WTC11 (cell line): ENCODE results near the gene MAML3. TPM values are rescaled to one million over a fixed set of nuclear protein-coding genes. Genes with fewer than 3 reads are reported as not detected.

Experiments used
- ATAC-seq: fragments of 200-7000 bp; cut with Tn5 transposase; 2 replicates; pipeline ENCODE4 v1.10.0; 2021; ENCODE audit warnings: mild to moderate bottlenecking, moderate library complexity
- CTCF ChIA-PET: fragments of 300-600 bp; sonication (Branson Sonifier 250); formaldehyde crosslinking; loops from one replicate; lab custom pipeline; 2021; ENCODE audit warnings: antibody characterized with exemption; lab: Charles Lee
- POLR2A ChIA-PET: fragments of 350-600 bp; sonication (Branson Sonifier 250); formaldehyde crosslinking; loops from one replicate; lab custom pipeline; 2021; ENCODE audit warnings: antibody characterized with exemption; lab: Charles Lee
- DNase-seq: peaks from one replicate; pipeline ENCODE4 v3.0.0; 2021; ENCODE audit warnings: low spot score
- H3K27ac Mint-ChIP-seq: 2 replicates; pipeline ENCODE4 v1.8.0; 2021; ENCODE audit warnings: mixed read lengths
- H3K27me3 Mint-ChIP-seq: 2 replicates; pipeline ENCODE4 v1.8.0; 2021; ENCODE audit warnings: low read depth, mild to moderate bottlenecking, moderate library complexity, mixed read lengths
- H3K36me3 Mint-ChIP-seq: 2 replicates; pipeline ENCODE4 v1.8.0; 2021; ENCODE audit warnings: mixed read lengths
- H3K4me1 Mint-ChIP-seq: 2 replicates; pipeline ENCODE4 v1.8.0; 2022; ENCODE audit warnings: mixed read lengths
- H3K4me3 Mint-ChIP-seq: 2 replicates; pipeline ENCODE4 v1.8.0; 2021; ENCODE audit warnings: mild to moderate bottlenecking, moderate library complexity, mixed read lengths
- H3K9me3 Mint-ChIP-seq: 2 replicates; pipeline ENCODE4 v1.8.0; 2021; ENCODE audit warnings: mixed read lengths
- ATF1 ChIP-seq: sonication (generic); formaldehyde crosslinking; IDR thresholded peaks from 2 replicates; pipeline ENCODE4 v1.8.1; 2023; ENCODE audit warnings: mild to moderate bottlenecking, moderate library complexity, missing genetic modification reagents
- ATF3 ChIP-seq: sonication (generic); formaldehyde crosslinking; conservative IDR thresholded peaks from 2 replicates; pipeline ENCODE4 v1.8.1; 2022; ENCODE audit warnings: mild to moderate bottlenecking, missing genetic modification reagents
- CREM ChIP-seq: sonication (generic); formaldehyde crosslinking; IDR thresholded peaks from 2 replicates; pipeline ENCODE4 v1.8.1; 2022; ENCODE audit warnings: mild to moderate bottlenecking, missing genetic modification reagents, moderate library complexity
- E2F4 ChIP-seq: sonication (generic); formaldehyde crosslinking; IDR thresholded peaks from 2 replicates; pipeline ENCODE4 v1.8.1; 2022; ENCODE audit warnings: low read depth, mild to moderate bottlenecking, moderate library complexity, missing genetic modification reagents, borderline replicate concordance
- ELF4 ChIP-seq: sonication (generic); formaldehyde crosslinking; IDR thresholded peaks from 2 replicates; pipeline ENCODE4 v1.8.1; 2022; ENCODE audit warnings: low read depth, mild to moderate bottlenecking, moderate library complexity, missing genetic modification reagents
- ESRRA ChIP-seq: sonication (generic); formaldehyde crosslinking; IDR thresholded peaks from 2 replicates; pipeline ENCODE4 v1.8.1; 2022; ENCODE audit warnings: mild to moderate bottlenecking, missing genetic modification reagents, borderline replicate concordance
- GTF2I ChIP-seq: fragments of 250-450 bp; sonication (Bioruptor Pico); conservative IDR thresholded peaks from 2 replicates; pipeline ENCODE4 v1.4.0; 2021; ENCODE audit warnings: mild to moderate bottlenecking
- JAZF1 ChIP-seq: fragments of 250-450 bp; sonication (Bioruptor Pico); IDR thresholded peaks from 2 replicates; pipeline ENCODE4 v1.9.0; 2021; ENCODE audit warnings: moderate library complexity, mild to moderate bottlenecking, inconsistent platforms
- MYBL2 ChIP-seq: sonication (generic); formaldehyde crosslinking; IDR thresholded peaks from 2 replicates; pipeline ENCODE4 v1.8.1; 2023; ENCODE audit warnings: mild to moderate bottlenecking, moderate library complexity, missing genetic modification reagents
- NR2C2 ChIP-seq: sonication (generic); formaldehyde crosslinking; IDR thresholded peaks from 2 replicates; pipeline ENCODE4 v1.8.0; 2022; ENCODE audit warnings: mild to moderate bottlenecking, missing genetic modification reagents
- RORB ChIP-seq: fragments of 250-450 bp; sonication (Bioruptor Pico); IDR thresholded peaks from 2 replicates; pipeline ENCODE4 v1.9.0; 2021; ENCODE audit warnings: mild to moderate bottlenecking
- TCF7 ChIP-seq: sonication (generic); formaldehyde crosslinking; IDR thresholded peaks from 2 replicates; pipeline ENCODE4 v1.8.0; 2022; ENCODE audit warnings: mild to moderate bottlenecking, low read depth, missing genetic modification reagents, moderate library complexity
- TP53 ChIP-seq: sonication (generic); formaldehyde crosslinking; IDR thresholded peaks from 2 replicates; pipeline ENCODE4 v1.8.1; 2023; ENCODE audit warnings: mild to moderate bottlenecking, missing genetic modification reagents
- USF2 ChIP-seq: sonication (generic); formaldehyde crosslinking; IDR thresholded peaks from 2 replicates; pipeline ENCODE4 v1.8.1; 2023; ENCODE audit warnings: mild to moderate bottlenecking, missing genetic modification reagents, moderate library complexity
- ZBTB21 ChIP-seq: sonication (generic); formaldehyde crosslinking; IDR thresholded peaks from 2 replicates; pipeline ENCODE4 v1.8.1; 2023; ENCODE audit warnings: mild to moderate bottlenecking, missing genetic modification reagents, borderline replicate concordance
- ZNF121 ChIP-seq: sonication (generic); formaldehyde crosslinking; IDR thresholded peaks from 2 replicates; pipeline ENCODE4 v1.8.0; 2023; ENCODE audit warnings: missing genetic modification reagents
- ZNF317 ChIP-seq: sonication (generic); formaldehyde crosslinking; IDR thresholded peaks from 2 replicates; pipeline ENCODE4 v1.8.1; 2023; ENCODE audit warnings: low read depth, mild to moderate bottlenecking, moderate library complexity, missing genetic modification reagents, borderline replicate concordance
- ZNF396 ChIP-seq: fragments of 250-450 bp; sonication (Bioruptor Pico); IDR thresholded peaks from 2 replicates; pipeline ENCODE4 v1.8.0; 2021; ENCODE audit warnings: mild to moderate bottlenecking, moderate library complexity, borderline replicate concordance
- ZNF423 ChIP-seq: fragments of 250-450 bp; sonication (Bioruptor Pico); IDR thresholded peaks from 2 replicates; pipeline ENCODE4 v2.1.2; 2022; ENCODE audit warnings: mild to moderate bottlenecking, moderate library complexity
- ZSCAN18 ChIP-seq: fragments of 250-450 bp; sonication (Bioruptor Pico); IDR thresholded peaks from 2 replicates; pipeline ENCODE4 v2.1.2; 2022; ENCODE audit warnings: mild to moderate bottlenecking, moderate library complexity
- total RNA-seq: library from RNA; stranded (reverse); gene quantifications from 3 replicates; pipeline ENCODE4 v1.2.3, GENCODE V29; 2021
- TF ChIP-seq, protein P1 (sequence below): fragments of 250-450 bp; sonication (Bioruptor Pico); IDR thresholded peaks from 2 replicates; pipeline ENCODE4 v1.9.0; 2021; ENCODE audit warnings: mild to moderate bottlenecking
- TF ChIP-seq, protein P2 (sequence below): sonication (generic); formaldehyde crosslinking; IDR thresholded peaks from 2 replicates; pipeline ENCODE4 v1.8.1; 2022; ENCODE audit warnings: mild to moderate bottlenecking, missing genetic modification reagents, moderate library complexity, borderline replicate concordance
- TF ChIP-seq, protein P3 (sequence below): sonication (generic); formaldehyde crosslinking; IDR thresholded peaks from 2 replicates; pipeline ENCODE4 v1.8.0; 2023; ENCODE audit warnings: missing genetic modification reagents
- TF ChIP-seq, protein P4 (sequence below): fragments of 250-450 bp; sonication (Bioruptor Pico); IDR thresholded peaks from 2 replicates; pipeline ENCODE4 v1.9.0; 2021; ENCODE audit warnings: mild to moderate bottlenecking, borderline replicate concordance

Gene MAML3
- total RNA-seq, 1 experiment from 2014 or later, result 7.4 TPM

GRCh38 chr4:140118931-140119640 is 34.9 kb downstream of the MAML3 start (continued):
- TF ChIP-seq, protein P1, sequence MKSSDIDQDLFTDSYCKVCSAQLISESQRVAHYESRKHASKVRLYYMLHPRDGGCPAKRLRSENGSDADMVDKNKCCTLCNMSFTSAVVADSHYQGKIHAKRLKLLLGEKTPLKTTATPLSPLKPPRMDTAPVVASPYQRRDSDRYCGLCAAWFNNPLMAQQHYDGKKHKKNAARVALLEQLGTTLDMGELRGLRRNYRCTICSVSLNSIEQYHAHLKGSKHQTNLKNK, result no peak
- no peak for TF ChIP-seq TP53 (CRISPR knock-in tag)
- TF ChIP-seq CREM (CRISPR knock-in tag), result no peak
- no peak for TF ChIP-seq ZNF317 (CRISPR knock-in tag)
- no peak for TF ChIP-seq NR2C2 (CRISPR knock-in tag)

DNA sequence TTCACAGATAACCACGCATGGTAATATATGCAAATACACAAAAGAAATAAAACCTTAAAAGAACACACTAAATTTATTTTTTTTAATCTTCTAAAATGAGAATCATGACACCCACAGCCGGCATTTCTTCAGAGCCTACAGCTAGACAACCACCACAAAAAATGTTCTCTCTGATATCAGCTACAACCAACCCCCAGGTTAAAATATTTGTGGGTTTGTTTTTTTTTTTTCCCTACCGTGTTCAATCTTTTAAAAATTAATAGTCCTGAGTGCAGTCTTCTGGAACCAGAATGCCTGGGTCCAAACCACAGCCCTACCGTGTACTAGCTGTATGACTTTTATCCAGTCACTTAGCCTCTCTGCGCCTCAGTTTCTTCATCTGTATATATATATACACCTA is 36.0 kb downstream of the MAML3 start:
- H3K4me1 Mint-ChIP-seq, result peaks cover 14% of the 10 kb centered on the region
- no peaks in the 10 kb centered on the region for H3K9me3 Mint-ChIP-seq
- CTCF ChIA-PET, result no interaction called here
- H3K36me3 Mint-ChIP-seq, result no peaks in the 10 kb centered on the region
- TF ChIP-seq TCF7 (no peak), RORB (CRISPR knock-in tag) (no peak), ATF3 (CRISPR knock-in tag) (no peak), ZBTB21 (CRISPR knock-in tag) (no peak), ESRRA (no peak), ZNF396 (no peak), ZNF121 (CRISPR knock-in tag) (no peak), ZNF423 (no peak), ELF4 (CRISPR knock-in tag) (no peak), ZSCAN18 (CRISPR knock-in tag) (no peak), JAZF1 (CRISPR knock-in tag) (no peak), TP53 (CRISPR knock-in tag) (no peak), USF2 (no peak), MYBL2 (no peak), E2F4 (CRISPR knock-in tag) (no peak), GTF2I (CRISPR knock-in tag) (no peak), ATF1 (CRISPR knock-in tag) (no peak)
- TF ChIP-seq, protein P2, sequence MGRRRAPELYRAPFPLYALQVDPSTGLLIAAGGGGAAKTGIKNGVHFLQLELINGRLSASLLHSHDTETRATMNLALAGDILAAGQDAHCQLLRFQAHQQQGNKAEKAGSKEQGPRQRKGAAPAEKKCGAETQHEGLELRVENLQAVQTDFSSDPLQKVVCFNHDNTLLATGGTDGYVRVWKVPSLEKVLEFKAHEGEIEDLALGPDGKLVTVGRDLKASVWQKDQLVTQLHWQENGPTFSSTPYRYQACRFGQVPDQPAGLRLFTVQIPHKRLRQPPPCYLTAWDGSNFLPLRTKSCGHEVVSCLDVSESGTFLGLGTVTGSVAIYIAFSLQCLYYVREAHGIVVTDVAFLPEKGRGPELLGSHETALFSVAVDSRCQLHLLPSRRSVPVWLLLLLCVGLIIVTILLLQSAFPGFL, result no peak
- TF ChIP-seq, protein P3, sequence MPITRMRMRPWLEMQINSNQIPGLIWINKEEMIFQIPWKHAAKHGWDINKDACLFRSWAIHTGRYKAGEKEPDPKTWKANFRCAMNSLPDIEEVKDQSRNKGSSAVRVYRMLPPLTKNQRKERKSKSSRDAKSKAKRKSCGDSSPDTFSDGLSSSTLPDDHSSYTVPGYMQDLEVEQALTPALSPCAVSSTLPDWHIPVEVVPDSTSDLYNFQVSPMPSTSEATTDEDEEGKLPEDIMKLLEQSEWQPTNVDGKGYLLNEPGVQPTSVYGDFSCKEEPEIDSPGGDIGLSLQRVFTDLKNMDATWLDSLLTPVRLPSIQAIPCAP (CRISPR knock-in tag), result no peak
- TF ChIP-seq, protein P4, sequence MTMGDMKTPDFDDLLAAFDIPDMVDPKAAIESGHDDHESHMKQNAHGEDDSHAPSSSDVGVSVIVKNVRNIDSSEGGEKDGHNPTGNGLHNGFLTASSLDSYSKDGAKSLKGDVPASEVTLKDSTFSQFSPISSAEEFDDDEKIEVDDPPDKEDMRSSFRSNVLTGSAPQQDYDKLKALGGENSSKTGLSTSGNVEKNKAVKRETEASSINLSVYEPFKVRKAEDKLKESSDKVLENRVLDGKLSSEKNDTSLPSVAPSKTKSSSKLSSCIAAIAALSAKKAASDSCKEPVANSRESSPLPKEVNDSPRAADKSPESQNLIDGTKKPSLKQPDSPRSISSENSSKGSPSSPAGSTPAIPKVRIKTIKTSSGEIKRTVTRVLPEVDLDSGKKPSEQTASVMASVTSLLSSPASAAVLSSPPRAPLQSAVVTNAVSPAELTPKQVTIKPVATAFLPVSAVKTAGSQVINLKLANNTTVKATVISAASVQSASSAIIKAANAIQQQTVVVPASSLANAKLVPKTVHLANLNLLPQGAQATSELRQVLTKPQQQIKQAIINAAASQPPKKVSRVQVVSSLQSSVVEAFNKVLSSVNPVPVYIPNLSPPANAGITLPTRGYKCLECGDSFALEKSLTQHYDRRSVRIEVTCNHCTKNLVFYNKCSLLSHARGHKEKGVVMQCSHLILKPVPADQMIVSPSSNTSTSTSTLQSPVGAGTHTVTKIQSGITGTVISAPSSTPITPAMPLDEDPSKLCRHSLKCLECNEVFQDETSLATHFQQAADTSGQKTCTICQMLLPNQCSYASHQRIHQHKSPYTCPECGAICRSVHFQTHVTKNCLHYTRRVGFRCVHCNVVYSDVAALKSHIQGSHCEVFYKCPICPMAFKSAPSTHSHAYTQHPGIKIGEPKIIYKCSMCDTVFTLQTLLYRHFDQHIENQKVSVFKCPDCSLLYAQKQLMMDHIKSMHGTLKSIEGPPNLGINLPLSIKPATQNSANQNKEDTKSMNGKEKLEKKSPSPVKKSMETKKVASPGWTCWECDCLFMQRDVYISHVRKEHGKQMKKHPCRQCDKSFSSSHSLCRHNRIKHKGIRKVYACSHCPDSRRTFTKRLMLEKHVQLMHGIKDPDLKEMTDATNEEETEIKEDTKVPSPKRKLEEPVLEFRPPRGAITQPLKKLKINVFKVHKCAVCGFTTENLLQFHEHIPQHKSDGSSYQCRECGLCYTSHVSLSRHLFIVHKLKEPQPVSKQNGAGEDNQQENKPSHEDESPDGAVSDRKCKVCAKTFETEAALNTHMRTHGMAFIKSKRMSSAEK, result no peak
- TF ChIP-seq, all 79 proteins: peak for 0
- Mint-ChIP-seq H3K27ac (no peak overlapping the region), H3K27me3 (no peaks in the 10 kb centered on the region), H3K4me3 (no peak overlapping the region)
- POLR2A ChIA-PET, result no interaction called here
- DNase-seq, result no peak
- no peak for ATAC-seq
